Karpas-422 (cell line): ENCODE measurements around the gene TMEM255A. TPM values are rescaled to one million over a fixed set of nuclear protein-coding genes. Genes with fewer than 3 reads are reported as not detected.
"Not testable (repeated sequence)": the region's sequence is repeated elsewhere in the genome, so short reads cannot be mapped to it uniquely, and the experiment has no call there.

Experiments
- DNase-seq: peaks from one replicate; pipeline ENCODE4 v3.0.0-alpha.2; 2015
- H2AFZ ChIP-seq: fragments of 200-600 bp; sonication (generic); 2 replicates; pipeline ENCODE4 v1.6.1; 2014; ENCODE audit warnings: antibody characterized with exemption, low read length, mixed read lengths
- H3K27ac ChIP-seq: fragments of 200-600 bp; sonication (generic); 2 replicates; pipeline ENCODE4 v1.5.1; 2014; ENCODE audit warnings: mild to moderate bottlenecking, low read length, moderate library complexity
- H3K27me3 ChIP-seq: fragments of 200-600 bp; sonication (generic); 2 replicates; pipeline ENCODE4 v1.6.1; 2014; ENCODE audit warnings: low read length, mixed read lengths
- H3K36me3 ChIP-seq: fragments of 200-600 bp; sonication (generic); 2 replicates; pipeline ENCODE4 v1.6.1; 2014; ENCODE audit warnings: low read length, mixed read lengths; ENCODE audit not compliant: insufficient read depth
- H3K4me1 ChIP-seq: fragments of 200-600 bp; sonication (generic); 2 replicates; pipeline ENCODE4 v1.6.1; 2014; ENCODE audit warnings: mild to moderate bottlenecking, low read length, mixed read lengths
- H3K4me2 ChIP-seq: fragments of 200-600 bp; sonication (generic); 2 replicates; pipeline ENCODE4 v1.6.1; 2014; ENCODE audit warnings: low read length, low read depth, mild to moderate bottlenecking; ENCODE audit not compliant: poor library complexity, severe bottlenecking
- H3K4me3 ChIP-seq: fragments of 200-600 bp; sonication (generic); 2 replicates; pipeline ENCODE4 v1.5.1; 2014; ENCODE audit warnings: mild to moderate bottlenecking, antibody characterized with exemption, low read length, mixed read lengths
- H3K79me2 ChIP-seq: fragments of 200-600 bp; sonication (generic); 2 replicates; pipeline ENCODE4 v1.6.1; 2014; ENCODE audit warnings: mild to moderate bottlenecking, low read length, mixed read lengths
- H3K9ac ChIP-seq: fragments of 200-600 bp; sonication (generic); 2 replicates; pipeline ENCODE4 v1.6.0; 2014; ENCODE audit warnings: low read length
- H3K9me2 ChIP-seq: fragments of 200-600 bp; sonication (generic), shearing (Covaris generic); replicated peaks from 2 replicates; pipeline ENCODE4 v1.6.0; 2014; ENCODE audit warnings: mild to moderate bottlenecking, low read length, moderate library complexity; ENCODE audit not compliant: insufficient read depth
- H3K9me3 ChIP-seq: fragments of 300-700, 200-600 bp; sonication (generic); 2 replicates; pipeline ENCODE4 v1.6.1; 2014; ENCODE audit warnings: low read length, mixed read lengths
- H4K20me1 ChIP-seq: fragments of 200-600 bp; sonication (generic); 2 replicates; pipeline ENCODE4 v1.6.1; 2014; ENCODE audit warnings: mild to moderate bottlenecking, antibody characterized with exemption, low read length, low read depth; ENCODE audit not compliant: insufficient read depth
- total RNA-seq: library from RNA; depleted of rRNA; stranded (reverse); fragments of >200 nt; shearing (Covaris generic); gene quantifications from 2 replicates; pipeline ENCODE4 v1.2.3, GENCODE V29; 2014; ENCODE audit warnings: low replicate concordance; rRNA removed

Gene TMEM255A
- total RNA-seq, result 0.63 and 0.87 TPM in 2 replicates

DNA sequence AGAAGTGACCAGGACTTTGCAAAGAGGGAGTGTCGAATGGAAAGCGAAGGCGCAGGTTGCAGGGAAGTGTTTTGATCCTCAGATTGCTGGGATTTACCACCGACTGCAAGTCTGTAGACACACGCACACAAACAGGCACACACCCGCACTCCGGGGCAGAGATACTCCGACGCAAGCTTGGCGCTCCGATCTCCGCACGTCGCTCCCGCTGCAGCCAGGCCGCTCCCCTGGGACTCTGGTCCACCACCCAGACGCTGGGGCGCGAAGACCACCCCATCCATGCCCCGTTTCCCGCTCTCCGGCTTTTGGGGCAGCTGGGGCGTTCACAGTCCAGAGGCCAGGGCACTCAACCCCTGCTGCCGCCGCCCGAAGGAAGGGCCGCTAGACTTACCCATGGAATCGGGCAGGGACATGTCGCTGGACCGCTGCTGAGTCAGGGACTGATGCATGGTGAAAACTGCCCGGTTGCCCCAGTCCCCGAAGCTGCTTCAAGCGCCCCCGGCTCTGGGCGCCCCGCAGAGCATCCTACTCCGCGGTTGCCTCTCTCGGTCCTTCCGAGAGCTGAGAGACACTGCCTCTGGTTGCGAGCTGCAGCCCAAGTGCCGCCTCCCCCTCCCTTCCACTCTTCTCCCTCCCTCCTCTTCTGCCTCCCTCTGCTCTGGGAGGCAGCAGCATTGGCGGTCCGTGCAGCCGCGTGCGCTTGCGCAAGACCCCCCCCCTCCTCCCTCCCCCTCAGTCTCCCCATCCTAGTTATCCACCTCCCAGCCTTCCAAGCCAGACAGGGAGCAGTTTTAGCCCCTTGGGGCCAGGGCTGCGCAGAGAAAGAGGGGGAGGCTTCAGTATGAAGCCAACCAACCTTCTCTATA lies at the start of gene TMEM255A:
TSS of gene TMEM255A (minus strand) at position 601 of the 866 bp plus-strand sequence. CDS start at position 449, 152 bp downstream.
- H3K27me3 ChIP-seq, result no peaks in the 10 kb centered on the region
- H3K36me3 ChIP-seq, result no peaks in the 10 kb centered on the region
- H2AFZ ChIP-seq, result no peak within 1 kb of the TSS
- DNase-seq, result no peak
- H3K79me2 ChIP-seq, result no peaks in the 10 kb centered on the region
- H3K9me2 ChIP-seq, result no peaks in the 10 kb centered on the region
- no peaks in the 10 kb centered on the region for H3K4me1 ChIP-seq
- H3K9ac ChIP-seq, result no peak within 1 kb of the TSS
- H4K20me1 ChIP-seq, result no peaks in the 10 kb centered on the region
- no peak within 1 kb of the TSS for H3K4me3 ChIP-seq
- no peaks in the 10 kb centered on the region for H3K9me3 ChIP-seq
- H3K4me2 ChIP-seq, result no peak within 1 kb of the TSS
- no peak within 1 kb of the TSS for H3K27ac ChIP-seq

DNA sequence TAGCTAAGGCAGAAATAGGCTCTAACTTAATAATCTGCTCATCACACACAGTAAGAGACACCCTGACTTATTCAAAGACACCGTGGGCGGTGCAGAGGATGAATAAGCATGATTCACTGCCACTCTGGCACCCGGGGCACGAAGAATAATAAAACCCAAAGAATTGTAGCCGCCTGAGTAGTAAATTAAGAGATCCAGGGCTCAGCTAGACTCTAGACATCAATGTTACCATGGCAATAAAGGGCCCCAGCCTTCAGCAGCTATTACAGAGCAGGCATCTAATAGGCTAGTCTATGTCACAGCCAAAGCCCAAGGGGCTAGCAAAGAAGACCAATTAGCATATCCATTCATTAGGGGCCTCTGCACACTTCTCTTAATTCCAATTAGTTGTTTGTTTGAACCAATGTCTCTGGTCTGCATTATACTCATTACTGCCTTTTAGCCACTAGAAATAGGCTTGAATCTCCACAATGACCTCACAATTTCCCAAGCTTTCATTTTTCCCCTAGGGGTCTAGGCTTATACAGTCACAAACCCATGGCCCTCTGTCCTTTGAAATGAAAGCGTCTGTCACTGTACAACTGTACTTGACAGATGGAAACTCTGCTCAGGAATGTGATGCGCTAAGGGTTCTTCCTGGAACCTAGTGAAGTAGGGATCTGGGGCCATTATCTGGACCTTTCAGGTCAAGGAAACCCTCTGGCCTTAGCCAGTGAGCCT lies 47.6 kb upstream of the TMEM255A start:
- H4K20me1 ChIP-seq, result no peaks in the 10 kb centered on the region
- H3K27me3 ChIP-seq, result no peaks in the 10 kb centered on the region
- H3K9me3 ChIP-seq, result no peaks in the 10 kb centered on the region
- H3K9me2 ChIP-seq, result no peaks in the 10 kb centered on the region
- no peaks in the 10 kb centered on the region for H3K36me3 ChIP-seq
- H3K27ac ChIP-seq, result no peak overlapping the region
- no peak for DNase-seq
- no peak overlapping the region for H3K4me3 ChIP-seq
- no peak overlapping the region for H3K9ac ChIP-seq
- H3K4me1 ChIP-seq, result no peaks in the 10 kb centered on the region
- no peak overlapping the region for H2AFZ ChIP-seq
- H3K4me2 ChIP-seq, result no peak overlapping the region
- no peaks in the 10 kb centered on the region for H3K79me2 ChIP-seq

- Histone ChIP-seq H3K79me2 (no peaks in the 10 kb centered on the region), H3K9me2 (no peaks in the 10 kb centered on the region), H3K27ac (no peak overlapping the region), H4K20me1 (no peaks in the 10 kb centered on the region), H3K36me3 (no peaks in the 10 kb centered on the region), H3K4me3 (no peak overlapping the region), H3K9me3 (no peaks in the 10 kb centered on the region), H2AFZ (no peak overlapping the region), H3K4me2 (no peak overlapping the region), H3K27me3 (no peaks in the 10 kb centered on the region), H3K9ac (no peak overlapping the region), H3K4me1 (no peaks in the 10 kb centered on the region)
- no peak for DNase-seq
These were observed 45.9 kb upstream of the TMEM255A start for GRCh38 chrX:120357186-120357585.

GRCh38 chrX:120356084-120356483 lies 44.8 kb upstream of the TMEM255A start:
- DNase-seq, result no peak
- Histone ChIP-seq H3K4me2 (no peak overlapping the region), H3K9me2 (no peaks in the 10 kb centered on the region), H3K79me2 (no peaks in the 10 kb centered on the region), H3K36me3 (no peaks in the 10 kb centered on the region), H3K9ac (no peak overlapping the region), H3K4me1 (no peaks in the 10 kb centered on the region), H3K27ac (no peak overlapping the region), H3K27me3 (no peaks in the 10 kb centered on the region), H4K20me1 (no peaks in the 10 kb centered on the region), H3K4me3 (no peak overlapping the region), H3K9me3 (no peaks in the 10 kb centered on the region), H2AFZ (no peak overlapping the region)

- no peak overlapping the region for H3K4me2 ChIP-seq
- H3K4me3 ChIP-seq, result no peak overlapping the region
- no peak overlapping the region for H3K9ac ChIP-seq
- no peaks in the 10 kb centered on the region for H3K4me1 ChIP-seq
- H3K9me2 ChIP-seq, result no peaks in the 10 kb centered on the region
- H2AFZ ChIP-seq, result no peak overlapping the region
- H4K20me1 ChIP-seq, result no peaks in the 10 kb centered on the region
- H3K27ac ChIP-seq, result no peak overlapping the region
- H3K9me3 ChIP-seq, result no peaks in the 10 kb centered on the region
- no peaks in the 10 kb centered on the region for H3K27me3 ChIP-seq
- H3K36me3 ChIP-seq, result no peaks in the 10 kb centered on the region
- no peaks in the 10 kb centered on the region for H3K79me2 ChIP-seq
- no peak for DNase-seq
These were observed 39.3 kb upstream of the TMEM255A start for GRCh38 chrX:120350450-120351138.

DNA sequence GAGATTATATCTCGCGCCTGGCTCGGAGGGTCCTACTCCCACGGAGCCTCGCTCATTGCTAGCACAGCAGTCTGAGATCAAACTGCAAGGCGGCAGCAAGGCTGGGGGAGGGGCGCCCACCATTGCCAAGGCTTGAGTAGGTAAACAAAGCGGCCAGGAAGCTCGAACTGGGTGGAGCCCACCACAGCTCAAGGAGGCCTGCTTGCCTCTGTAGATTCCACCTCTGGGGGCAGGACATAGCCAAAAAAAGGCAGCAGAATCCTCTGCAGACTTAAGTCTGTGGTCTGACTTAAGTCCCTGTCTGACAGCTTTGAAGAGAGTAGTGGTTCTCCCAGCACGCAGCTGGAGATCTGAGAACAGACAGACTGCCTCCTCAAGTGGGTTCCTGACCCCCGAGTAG lies 33.3 kb upstream of the TMEM255A start:
- not testable (repeated sequence) for H4K20me1 ChIP-seq, H3K4me2 ChIP-seq, H2AFZ ChIP-seq, H3K4me3 ChIP-seq, DNase-seq, H3K9me2 ChIP-seq, H3K36me3 ChIP-seq, H3K27me3 ChIP-seq, H3K79me2 ChIP-seq, H3K27ac ChIP-seq, H3K9me3 ChIP-seq, H3K4me1 ChIP-seq, H3K9ac ChIP-seq

DNA sequence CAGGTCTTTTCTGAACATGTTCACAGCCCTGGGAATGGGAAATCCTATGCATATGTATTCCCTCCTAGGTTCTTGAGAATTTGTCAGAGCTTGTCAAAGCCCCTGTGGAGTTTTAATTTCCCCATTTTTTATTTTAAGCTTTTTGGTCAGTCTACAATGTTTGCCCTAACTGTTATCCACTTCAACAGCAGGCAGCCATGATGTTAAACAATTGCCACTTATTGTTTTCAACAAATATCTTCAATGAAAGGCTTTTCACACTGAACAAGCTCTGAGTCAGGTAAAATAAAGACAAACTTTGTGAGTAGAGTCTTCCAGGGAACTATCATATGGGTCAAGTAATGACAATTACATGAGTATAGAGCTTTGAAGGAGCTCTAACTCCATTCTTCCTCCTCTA lies 25.6 kb upstream of the TMEM255A start:
- Histone ChIP-seq H3K27me3 (0 out of 2 replicates have a peak, but pooled peaks cover 3% of the 10 kb centered on the region), H3K4me1 (no peaks in the 10 kb centered on the region), H4K20me1 (no peaks in the 10 kb centered on the region), H3K27ac (no peak overlapping the region), H3K9ac (no peak overlapping the region), H3K36me3 (no peaks in the 10 kb centered on the region), H3K9me2 (no peaks in the 10 kb centered on the region), H3K9me3 (peaks cover 15% of the 10 kb centered on the region; the same call in 1 of the 2 replicates), H2AFZ (no peak overlapping the region), H3K4me2 (no peak overlapping the region), H3K4me3 (no peak overlapping the region), H3K79me2 (no peaks in the 10 kb centered on the region)
- no peak for DNase-seq

DNA sequence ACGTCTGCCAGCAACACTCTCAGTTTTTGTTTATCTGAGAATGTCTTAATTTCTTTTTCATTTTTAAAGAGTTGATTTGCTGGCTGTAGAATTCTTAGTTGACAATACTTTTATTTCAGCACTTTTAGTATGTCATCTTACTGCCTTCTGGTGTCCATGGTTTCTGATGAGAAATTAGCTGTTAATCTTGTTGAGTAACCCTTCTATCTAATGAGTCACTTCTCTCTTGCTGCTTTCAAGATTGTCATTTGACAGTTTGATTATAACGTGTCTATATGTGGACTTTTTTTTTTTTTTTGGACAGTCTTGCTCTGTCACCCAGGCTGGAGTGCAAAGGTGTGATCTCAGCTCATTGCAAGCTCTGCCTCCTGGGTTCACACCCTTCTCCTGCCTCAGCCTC lies 24.0 kb upstream of the TMEM255A start:
- H3K9me3 ChIP-seq, result peaks cover 15% of the 10 kb centered on the region; the same call in 1 of the 2 replicates

More for the DNA sequence above, 24.0 kb upstream of the TMEM255A start:
- H3K4me3 ChIP-seq, result no peak overlapping the region
- no peaks in the 10 kb centered on the region for H3K4me1 ChIP-seq
- H3K36me3 ChIP-seq, result no peaks in the 10 kb centered on the region
- 0 out of 2 replicates have a peak, but pooled peaks cover 3% of the 10 kb centered on the region for H3K27me3 ChIP-seq
- no peaks in the 10 kb centered on the region for H3K9me2 ChIP-seq
- no peak for DNase-seq
- no peaks in the 10 kb centered on the region for H3K79me2 ChIP-seq
- H3K4me2 ChIP-seq, result no peak overlapping the region
- H2AFZ ChIP-seq, result no peak overlapping the region
- no peaks in the 10 kb centered on the region for H4K20me1 ChIP-seq
- H3K27ac ChIP-seq, result no peak overlapping the region
- H3K9ac ChIP-seq, result no peak overlapping the region
